GM23338 (cell line): ENCODE data around the gene CPM. TPM values are rescaled to one million over a fixed set of nuclear protein-coding genes. Genes with fewer than 3 reads are reported as not detected.
A peak's percentile ranks its signal among the peaks of the same experiment; 100 is the strongest.

Experiments
- ATAC-seq: fragments of 200-7000 bp; cut with Tn5 transposase; 3 replicates; pipeline ENCODE4 v1.9.1; 2020
- DNase-seq: peaks from one replicate; pipeline ENCODE4 v3.0.0-alpha.2; 2015; ENCODE audit warnings: low spot score
- H2AFZ ChIP-seq: fragments of 200-600 bp; sonication (generic); 2 replicates; pipeline ENCODE4 v1.8.0; 2016; ENCODE audit warnings: antibody characterized with exemption, mild to moderate bottlenecking, moderate library complexity
- H3F3A ChIP-seq: fragments of 200-600 bp; sonication (generic); replicated peaks from 2 replicates; pipeline ENCODE4 v1.8.0; 2017; ENCODE audit warnings: antibody characterized with exemption, mixed run types, low read depth
- H3K27ac ChIP-seq: fragments of 200-600 bp; sonication (generic); 2 replicates; pipeline ENCODE4 v1.6.1; 2016; ENCODE audit warnings: low read depth
- H3K27me3 ChIP-seq: fragments of 200-600 bp; sonication (generic); 2 replicates; pipeline ENCODE4 v1.8.0; 2016; ENCODE audit warnings: mild to moderate bottlenecking, mixed run types, moderate library complexity; ENCODE audit not compliant: insufficient read depth
- H3K36me3 ChIP-seq: fragments of 200-600 bp; sonication (generic); 2 replicates; pipeline ENCODE4 v1.8.0; 2016; ENCODE audit warnings: mild to moderate bottlenecking; ENCODE audit not compliant: insufficient read depth
- H3K4me1 ChIP-seq: fragments of 200-600 bp; sonication (generic); 2 replicates; pipeline ENCODE4 v1.8.0; 2016; ENCODE audit warnings: mild to moderate bottlenecking, moderate library complexity; ENCODE audit not compliant: insufficient read depth
- H3K4me2 ChIP-seq: fragments of 200-600 bp; sonication (generic); 2 replicates; pipeline ENCODE4 v1.7.1; 2017; ENCODE audit warnings: mixed run types
- H3K4me3 ChIP-seq: fragments of 200-600 bp; sonication (generic); 2 replicates; pipeline ENCODE4 v1.6.1; 2016; ENCODE audit warnings: mixed run types
- H3K79me2 ChIP-seq: fragments of 200-600 bp; sonication (generic); replicated peaks from 2 replicates; pipeline ENCODE4 v1.8.0; 2017; ENCODE audit warnings: mild to moderate bottlenecking; ENCODE audit not compliant: insufficient read depth
- H3K9me2 ChIP-seq: fragments of 200-600 bp; sonication (generic); 2 replicates; pipeline ENCODE4 v1.8.0; 2017; ENCODE audit not compliant: insufficient read depth
- H4K20me1 ChIP-seq: fragments of 200-600 bp; sonication (generic); replicated peaks from 2 replicates; pipeline ENCODE4 v1.8.0; 2017; ENCODE audit warnings: mild to moderate bottlenecking; ENCODE audit not compliant: insufficient read depth
- H3K27ac Mint-ChIP-seq: 2 replicates; pipeline ENCODE4 v1.8.0; 2020; ENCODE audit warnings: inconsistent platforms, mild to moderate bottlenecking, moderate library complexity, mixed read lengths
- H3K27me3 Mint-ChIP-seq: 3 replicates; pipeline ENCODE4 v1.8.0; 2022; ENCODE audit warnings: low read depth, mild to moderate bottlenecking, moderate library complexity, mixed read lengths, inconsistent platforms; ENCODE audit not compliant: insufficient read depth, poor library complexity
- H3K36me3 Mint-ChIP-seq: 3 replicates; pipeline ENCODE4 v1.8.0; 2021; ENCODE audit warnings: low read depth, mild to moderate bottlenecking, inconsistent platforms, moderate library complexity, mixed read lengths
- H3K4me1 Mint-ChIP-seq: 3 replicates; pipeline ENCODE4 v1.8.0; 2020; ENCODE audit warnings: mild to moderate bottlenecking, inconsistent platforms, mixed read lengths
- H3K4me3 Mint-ChIP-seq: 3 replicates; pipeline ENCODE4 v1.8.0; 2021; ENCODE audit warnings: moderate library complexity, mild to moderate bottlenecking, inconsistent platforms, mixed read lengths
- H3K9me3 Mint-ChIP-seq: 3 replicates; pipeline ENCODE4 v1.8.0; 2020; ENCODE audit warnings: moderate library complexity, mild to moderate bottlenecking, inconsistent platforms, mixed read lengths
- CREB1 ChIP-seq: fragments of 250-450 bp; sonication (Bioruptor Pico); IDR thresholded peaks from 2 replicates; pipeline ENCODE4 v1.5.0; 2020; ENCODE audit warnings: low read depth, mild to moderate bottlenecking, moderate library complexity
- EZH2 ChIP-seq: fragments of 200-600 bp; sonication (generic); IDR thresholded peaks from one replicate; pipeline ENCODE4 v1.8.0; 2017; ENCODE audit warnings: antibody characterized with exemption, mild to moderate bottlenecking, low read depth; ENCODE audit not compliant: unreplicated experiment
- EZH2phosphoT487 ChIP-seq: fragments of 200-600 bp; sonication (generic); IDR thresholded peaks from one replicate; pipeline ENCODE4 v1.8.1; 2018; ENCODE audit warnings: antibody characterized with exemption; ENCODE audit not compliant: unreplicated experiment
- JUNB ChIP-seq: IDR thresholded peaks from one replicate; pipeline ENCODE4 v1.6.1; 2016; ENCODE audit warnings: antibody characterized with exemption; ENCODE audit not compliant: unreplicated experiment
- NANOG ChIP-seq: IDR thresholded peaks from 2 replicates; pipeline ENCODE4 v1.6.1; 2016; ENCODE audit warnings: antibody characterized with exemption, borderline replicate concordance
- POLR2AphosphoS5 ChIP-seq: IDR thresholded peaks from 2 replicates; pipeline ENCODE4 v1.6.1; 2016; ENCODE audit warnings: antibody characterized with exemption, low read depth
- STAT1 ChIP-seq: IDR thresholded peaks from one replicate; pipeline ENCODE4 v1.6.1; 2016; ENCODE audit warnings: antibody characterized with exemption; ENCODE audit not compliant: unreplicated experiment
- ZNF114 ChIP-seq: fragments of 250-450 bp; sonication (Bioruptor Pico); IDR thresholded peaks from 2 replicates; pipeline ENCODE4 v1.5.0; 2020; ENCODE audit warnings: mild to moderate bottlenecking, moderate library complexity
- ZNF331 ChIP-seq: fragments of 250-450 bp; sonication (Bioruptor Pico); IDR thresholded peaks from 2 replicates; pipeline ENCODE4 v1.5.0; 2020; ENCODE audit warnings: low read depth, mild to moderate bottlenecking, moderate library complexity
- polyA plus RNA-seq: library from polyadenylated mRNA; unstranded; fragments of >200 nt; fragmentation: Nextera tagmentation; extraction: Ambion mirVana; gene quantifications from 2 replicates; pipeline ENCODE4 v1.2.1, GENCODE V29; 2016
- total RNA-seq: library from RNA; depleted of rRNA; stranded (reverse); fragments of >200 nt; shearing (Covaris generic); gene quantifications from 2 replicates; pipeline ENCODE4 v1.2.3, GENCODE V29; 2014
- TF ChIP-seq, protein P1 (sequence below): fragments of 250-450 bp; sonication (Bioruptor Pico); IDR thresholded peaks from 2 replicates; pipeline ENCODE4 v1.5.0; 2020; ENCODE audit warnings: mild to moderate bottlenecking, moderate library complexity
- TF ChIP-seq, protein P2 (sequence below): IDR thresholded peaks from one replicate; pipeline ENCODE4 v1.6.1; 2018; ENCODE audit warnings: antibody characterized with exemption; ENCODE audit not compliant: unreplicated experiment
- TF ChIP-seq, protein P3 (sequence below), 2 experiments: fragments of 200-600 bp in 1 of 2; sonication (generic) in 1 of 2; conservative IDR thresholded peaks; 2 replicates each; pipeline versions ENCODE4 v1.5.1 to v1.6.1; 2016 to 2017; ENCODE audit warnings: antibody characterized with exemption in 2 of 2, low read depth in 2 of 2, mild to moderate bottlenecking in 2 of 2, moderate library complexity in 1 of 2
- TF ChIP-seq, protein P4 (sequence below): IDR thresholded peaks from 2 replicates; pipeline ENCODE4 v1.6.1; 2016; ENCODE audit warnings: antibody characterized with exemption

CPM gene
- total and polyA plus RNA-seq, 2 experiments from 2014 or later: 0.37 to 5.8 TPM

GRCh38 chr12:68868043-68868790 lies 64.8 kb downstream of the CPM start:
- Mint-ChIP-seq H3K4me1 (peaks cover 13% of the 10 kb centered on the region), H3K27me3 (no peaks in the 10 kb centered on the region), H3K36me3 (no peaks in the 10 kb centered on the region), H3K4me3 (no peak overlapping the region), H3K9me3 (no peaks in the 10 kb centered on the region), H3K27ac (no peak overlapping the region)
- DNase-seq: no peak
- H2AFZ ChIP-seq: peak overlapping the region; percentile 66
- H3K9me2 ChIP-seq: no peaks in the 10 kb centered on the region
- no peak overlapping the region for H3K4me2 ChIP-seq
- no peak for ATAC-seq
- no peak overlapping the region for H3K27ac ChIP-seq
- no peaks in the 10 kb centered on the region for H3K79me2 ChIP-seq
- no peak overlapping the region for H3K4me3 ChIP-seq
- no peaks in the 10 kb centered on the region for H4K20me1 ChIP-seq
- peaks cover 11% of the 10 kb centered on the region; the same call in 1 of the 2 replicates for H3K4me1 ChIP-seq
- no peaks in the 10 kb centered on the region for H3K36me3 ChIP-seq
- no peak for TF ChIP-seq EZH2
- TF ChIP-seq POLR2AphosphoS5: no peak
- TF ChIP-seq STAT1: no peak
- TF ChIP-seq ZNF114 (CRISPR knock-in tag): no peak
- TF ChIP-seq NANOG: no peak
- TF ChIP-seq, protein P1, sequence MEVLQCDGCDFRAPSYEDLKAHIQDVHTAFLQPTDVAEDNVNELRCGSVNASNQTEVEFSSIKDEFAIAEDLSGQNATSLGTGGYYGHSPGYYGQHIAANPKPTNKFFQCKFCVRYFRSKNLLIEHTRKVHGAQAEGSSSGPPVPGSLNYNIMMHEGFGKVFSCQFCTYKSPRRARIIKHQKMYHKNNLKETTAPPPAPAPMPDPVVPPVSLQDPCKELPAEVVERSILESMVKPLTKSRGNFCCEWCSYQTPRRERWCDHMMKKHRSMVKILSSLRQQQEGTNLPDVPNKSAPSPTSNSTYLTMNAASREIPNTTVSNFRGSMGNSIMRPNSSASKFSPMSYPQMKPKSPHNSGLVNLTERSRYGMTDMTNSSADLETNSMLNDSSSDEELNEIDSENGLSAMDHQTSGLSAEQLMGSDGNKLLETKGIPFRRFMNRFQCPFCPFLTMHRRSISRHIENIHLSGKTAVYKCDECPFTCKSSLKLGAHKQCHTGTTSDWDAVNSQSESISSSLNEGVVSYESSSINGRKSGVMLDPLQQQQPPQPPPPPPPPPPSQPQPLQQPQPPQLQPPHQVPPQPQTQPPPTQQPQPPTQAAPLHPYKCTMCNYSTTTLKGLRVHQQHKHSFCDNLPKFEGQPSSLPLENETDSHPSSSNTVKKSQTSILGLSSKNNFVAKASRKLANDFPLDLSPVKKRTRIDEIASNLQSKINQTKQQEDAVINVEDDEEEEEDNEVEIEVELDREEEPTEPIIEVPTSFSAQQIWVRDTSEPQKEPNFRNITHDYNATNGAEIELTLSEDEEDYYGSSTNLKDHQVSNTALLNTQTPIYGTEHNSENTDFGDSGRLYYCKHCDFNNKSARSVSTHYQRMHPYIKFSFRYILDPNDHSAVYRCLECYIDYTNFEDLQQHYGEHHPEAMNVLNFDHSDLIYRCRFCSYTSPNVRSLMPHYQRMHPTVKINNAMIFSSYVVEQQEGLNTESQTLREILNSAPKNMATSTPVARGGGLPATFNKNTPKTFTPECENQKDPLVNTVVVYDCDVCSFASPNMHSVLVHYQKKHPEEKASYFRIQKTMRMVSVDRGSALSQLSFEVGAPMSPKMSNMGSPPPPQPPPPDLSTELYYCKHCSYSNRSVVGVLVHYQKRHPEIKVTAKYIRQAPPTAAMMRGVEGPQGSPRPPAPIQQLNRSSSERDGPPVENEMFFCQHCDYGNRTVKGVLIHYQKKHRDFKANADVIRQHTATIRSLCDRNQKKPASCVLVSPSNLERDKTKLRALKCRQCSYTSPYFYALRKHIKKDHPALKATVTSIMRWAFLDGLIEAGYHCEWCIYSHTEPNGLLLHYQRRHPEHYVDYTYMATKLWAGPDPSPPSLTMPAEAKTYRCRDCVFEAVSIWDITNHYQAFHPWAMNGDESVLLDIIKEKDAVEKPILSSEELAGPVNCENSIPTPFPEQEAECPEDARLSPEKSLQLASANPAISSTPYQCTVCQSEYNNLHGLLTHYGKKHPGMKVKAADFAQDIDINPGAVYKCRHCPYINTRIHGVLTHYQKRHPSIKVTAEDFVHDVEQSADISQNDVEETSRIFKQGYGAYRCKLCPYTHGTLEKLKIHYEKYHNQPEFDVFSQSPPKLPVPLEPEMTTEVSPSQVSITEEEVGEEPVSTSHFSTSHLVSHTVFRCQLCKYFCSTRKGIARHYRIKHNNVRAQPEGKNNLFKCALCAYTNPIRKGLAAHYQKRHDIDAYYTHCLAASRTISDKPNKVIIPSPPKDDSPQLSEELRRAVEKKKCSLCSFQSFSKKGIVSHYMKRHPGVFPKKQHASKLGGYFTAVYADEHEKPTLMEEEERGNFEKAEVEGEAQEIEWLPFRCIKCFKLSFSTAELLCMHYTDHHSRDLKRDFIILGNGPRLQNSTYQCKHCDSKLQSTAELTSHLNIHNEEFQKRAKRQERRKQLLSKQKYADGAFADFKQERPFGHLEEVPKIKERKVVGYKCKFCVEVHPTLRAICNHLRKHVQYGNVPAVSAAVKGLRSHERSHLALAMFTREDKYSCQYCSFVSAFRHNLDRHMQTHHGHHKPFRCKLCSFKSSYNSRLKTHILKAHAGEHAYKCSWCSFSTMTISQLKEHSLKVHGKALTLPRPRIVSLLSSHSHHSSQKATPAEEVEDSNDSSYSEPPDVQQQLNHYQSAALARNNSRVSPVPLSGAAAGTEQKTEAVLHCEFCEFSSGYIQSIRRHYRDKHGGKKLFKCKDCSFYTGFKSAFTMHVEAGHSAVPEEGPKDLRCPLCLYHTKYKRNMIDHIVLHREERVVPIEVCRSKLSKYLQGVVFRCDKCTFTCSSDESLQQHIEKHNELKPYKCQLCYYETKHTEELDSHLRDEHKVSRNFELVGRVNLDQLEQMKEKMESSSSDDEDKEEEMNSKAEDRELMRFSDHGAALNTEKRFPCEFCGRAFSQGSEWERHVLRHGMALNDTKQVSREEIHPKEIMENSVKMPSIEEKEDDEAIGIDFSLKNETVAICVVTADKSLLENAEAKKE (CRISPR knock-in tag): no peak
- TF ChIP-seq JUNB: no peak
- TF ChIP-seq, protein P2, sequence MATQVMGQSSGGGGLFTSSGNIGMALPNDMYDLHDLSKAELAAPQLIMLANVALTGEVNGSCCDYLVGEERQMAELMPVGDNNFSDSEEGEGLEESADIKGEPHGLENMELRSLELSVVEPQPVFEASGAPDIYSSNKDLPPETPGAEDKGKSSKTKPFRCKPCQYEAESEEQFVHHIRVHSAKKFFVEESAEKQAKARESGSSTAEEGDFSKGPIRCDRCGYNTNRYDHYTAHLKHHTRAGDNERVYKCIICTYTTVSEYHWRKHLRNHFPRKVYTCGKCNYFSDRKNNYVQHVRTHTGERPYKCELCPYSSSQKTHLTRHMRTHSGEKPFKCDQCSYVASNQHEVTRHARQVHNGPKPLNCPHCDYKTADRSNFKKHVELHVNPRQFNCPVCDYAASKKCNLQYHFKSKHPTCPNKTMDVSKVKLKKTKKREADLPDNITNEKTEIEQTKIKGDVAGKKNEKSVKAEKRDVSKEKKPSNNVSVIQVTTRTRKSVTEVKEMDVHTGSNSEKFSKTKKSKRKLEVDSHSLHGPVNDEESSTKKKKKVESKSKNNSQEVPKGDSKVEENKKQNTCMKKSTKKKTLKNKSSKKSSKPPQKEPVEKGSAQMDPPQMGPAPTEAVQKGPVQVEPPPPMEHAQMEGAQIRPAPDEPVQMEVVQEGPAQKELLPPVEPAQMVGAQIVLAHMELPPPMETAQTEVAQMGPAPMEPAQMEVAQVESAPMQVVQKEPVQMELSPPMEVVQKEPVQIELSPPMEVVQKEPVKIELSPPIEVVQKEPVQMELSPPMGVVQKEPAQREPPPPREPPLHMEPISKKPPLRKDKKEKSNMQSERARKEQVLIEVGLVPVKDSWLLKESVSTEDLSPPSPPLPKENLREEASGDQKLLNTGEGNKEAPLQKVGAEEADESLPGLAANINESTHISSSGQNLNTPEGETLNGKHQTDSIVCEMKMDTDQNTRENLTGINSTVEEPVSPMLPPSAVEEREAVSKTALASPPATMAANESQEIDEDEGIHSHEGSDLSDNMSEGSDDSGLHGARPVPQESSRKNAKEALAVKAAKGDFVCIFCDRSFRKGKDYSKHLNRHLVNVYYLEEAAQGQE: no peak
- TF ChIP-seq, protein P3, sequence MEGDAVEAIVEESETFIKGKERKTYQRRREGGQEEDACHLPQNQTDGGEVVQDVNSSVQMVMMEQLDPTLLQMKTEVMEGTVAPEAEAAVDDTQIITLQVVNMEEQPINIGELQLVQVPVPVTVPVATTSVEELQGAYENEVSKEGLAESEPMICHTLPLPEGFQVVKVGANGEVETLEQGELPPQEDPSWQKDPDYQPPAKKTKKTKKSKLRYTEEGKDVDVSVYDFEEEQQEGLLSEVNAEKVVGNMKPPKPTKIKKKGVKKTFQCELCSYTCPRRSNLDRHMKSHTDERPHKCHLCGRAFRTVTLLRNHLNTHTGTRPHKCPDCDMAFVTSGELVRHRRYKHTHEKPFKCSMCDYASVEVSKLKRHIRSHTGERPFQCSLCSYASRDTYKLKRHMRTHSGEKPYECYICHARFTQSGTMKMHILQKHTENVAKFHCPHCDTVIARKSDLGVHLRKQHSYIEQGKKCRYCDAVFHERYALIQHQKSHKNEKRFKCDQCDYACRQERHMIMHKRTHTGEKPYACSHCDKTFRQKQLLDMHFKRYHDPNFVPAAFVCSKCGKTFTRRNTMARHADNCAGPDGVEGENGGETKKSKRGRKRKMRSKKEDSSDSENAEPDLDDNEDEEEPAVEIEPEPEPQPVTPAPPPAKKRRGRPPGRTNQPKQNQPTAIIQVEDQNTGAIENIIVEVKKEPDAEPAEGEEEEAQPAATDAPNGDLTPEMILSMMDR (conservative IDR thresholded peaks at IDR 0.05; ENCODE audit: low read depth in 2 of 2): no peak
- TF ChIP-seq, protein P4, sequence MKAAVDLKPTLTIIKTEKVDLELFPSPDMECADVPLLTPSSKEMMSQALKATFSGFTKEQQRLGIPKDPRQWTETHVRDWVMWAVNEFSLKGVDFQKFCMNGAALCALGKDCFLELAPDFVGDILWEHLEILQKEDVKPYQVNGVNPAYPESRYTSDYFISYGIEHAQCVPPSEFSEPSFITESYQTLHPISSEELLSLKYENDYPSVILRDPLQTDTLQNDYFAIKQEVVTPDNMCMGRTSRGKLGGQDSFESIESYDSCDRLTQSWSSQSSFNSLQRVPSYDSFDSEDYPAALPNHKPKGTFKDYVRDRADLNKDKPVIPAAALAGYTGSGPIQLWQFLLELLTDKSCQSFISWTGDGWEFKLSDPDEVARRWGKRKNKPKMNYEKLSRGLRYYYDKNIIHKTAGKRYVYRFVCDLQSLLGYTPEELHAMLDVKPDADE: no peak
- TF ChIP-seq EZH2phosphoT487: no peak
- TF ChIP-seq CREB1 (CRISPR knock-in tag): no peak
- no peak for TF ChIP-seq ZNF331 (CRISPR knock-in tag)
- H3K27me3 ChIP-seq: no peaks in the 10 kb centered on the region
- H3F3A ChIP-seq: no peaks in the 10 kb centered on the region
